HepG2 (cell line): ENCODE measurements around the gene SCYL1. TPM values are rescaled to one million over a fixed set of nuclear protein-coding genes. Genes with fewer than 3 reads are reported as not detected.

ENCODE experiments used
- EP300 ChIP-seq, 3 experiments: sonication (generic) in 1 of 3; formaldehyde crosslinking in 1 of 3; IDR thresholded peaks; 2 replicates each; pipeline versions ENCODE4 v1.5.1 to v1.6.1; 2011 to 2020; ENCODE audit warnings: low read depth in 2 of 3, low read length in 2 of 3, borderline replicate concordance in 1 of 3, improper control_type of control experiment in 1 of 3, mild to moderate bottlenecking in 1 of 3, missing genetic modification reagents in 1 of 3, moderate library complexity in 1 of 3
- GLI4 ChIP-seq: sonication (generic); formaldehyde crosslinking; IDR thresholded peaks from 2 replicates; pipeline ENCODE4 v1.5.1; 2020; ENCODE audit warnings: missing genetic modification reagents, mild to moderate bottlenecking, moderate library complexity, borderline replicate concordance
- MAF1 ChIP-seq: sonication (generic); formaldehyde crosslinking; IDR thresholded peaks from 2 replicates; pipeline ENCODE4 v1.5.0; 2020; ENCODE audit warnings: missing genetic modification reagents, borderline replicate concordance
- PATZ1 ChIP-seq: sonication (generic); formaldehyde crosslinking; IDR thresholded peaks from 2 replicates; pipeline ENCODE4 v1.4.0; 2020; ENCODE audit warnings: missing genetic modification reagents
- SPEN ChIP-seq: sonication (generic); formaldehyde crosslinking; IDR thresholded peaks from 2 replicates; pipeline ENCODE4 v1.5.1; 2020; ENCODE audit warnings: low read depth, mild to moderate bottlenecking, missing genetic modification reagents
- SUZ12 ChIP-seq: fragments of 150-350 bp; IDR thresholded peaks from 2 replicates; pipeline ENCODE4 v1.6.1; 2014; ENCODE audit warnings: low read depth, low read length
- TCF12 ChIP-seq, 2 experiments: fragments of 450-650 bp in 1 of 2; sonication (generic) in 1 of 2; formaldehyde crosslinking in 1 of 2; IDR thresholded peaks; 2 replicates each; pipeline versions ENCODE4 v1.6.1 to v1.8.0; 2017 to 2022; ENCODE audit warnings: antibody characterized with exemption in 1 of 2, mild to moderate bottlenecking in 1 of 2, missing genetic modification reagents in 1 of 2, moderate library complexity in 1 of 2
- ZNF230 ChIP-seq: sonication (generic); formaldehyde crosslinking; IDR thresholded peaks from 2 replicates; pipeline ENCODE4 v1.4.0; 2020; ENCODE audit warnings: mild to moderate bottlenecking, missing genetic modification reagents
- ZNF318 ChIP-seq: sonication (generic); formaldehyde crosslinking; IDR thresholded peaks from 2 replicates; pipeline ENCODE4 v1.4.0; 2020; ENCODE audit warnings: mild to moderate bottlenecking, missing genetic modification reagents
- ZNF496 ChIP-seq: sonication (generic); formaldehyde crosslinking; IDR thresholded peaks from 2 replicates; pipeline ENCODE4 v1.8.1; 2023; ENCODE audit warnings: mild to moderate bottlenecking, moderate library complexity, missing genetic modification reagents; ENCODE audit not compliant: insufficient replicate concordance
- ZNF670 ChIP-seq: sonication (generic); formaldehyde crosslinking; IDR thresholded peaks from 2 replicates; pipeline ENCODE4 v1.8.0; 2022; ENCODE audit warnings: mild to moderate bottlenecking, missing genetic modification reagents, borderline replicate concordance
- ZNF674 ChIP-seq: sonication (generic); formaldehyde crosslinking; IDR thresholded peaks from 2 replicates; pipeline ENCODE4 v1.5.0; 2020; ENCODE audit warnings: low read depth, mild to moderate bottlenecking, missing genetic modification reagents
- polyA plus RNA-seq, 8 experiments: library from polyadenylated mRNA; depleted of rRNA in 3 of 8; stranded (reverse) in 7 of 8; unstranded in 1 of 8; fragments of >200 nt; fragmentation: Illumina TruSeq in 4 of 8; extraction: Trizol in 4 of 8; gene quantifications; 2 replicates each; pipeline versions ENCODE4 v1.2.1 to v1.2.3, GENCODE V29; 2011 to 2016; ENCODE audit warnings: low read depth in 4 of 8, missing spikeins in 1 of 8, mixed read lengths in 1 of 8; ENCODE audit not compliant: insufficient read depth in 1 of 8
- total RNA-seq, 5 experiments: library from RNA; depleted of rRNA; stranded (reverse); fragments of >200 nt; fragmentation: Illumina TruSeq; extraction: Trizol; gene quantifications; 2 replicates each; pipeline ENCODE4 v1.2.3, GENCODE V29; 2016; ENCODE audit warnings: low read depth in 1 of 5
- TF ChIP-seq, protein P1 (sequence below): sonication (generic); formaldehyde crosslinking; IDR thresholded peaks from 2 replicates; pipeline ENCODE4 v1.5.0; 2020; ENCODE audit warnings: missing genetic modification reagents

SCYL1 gene
- total and polyA plus RNA-seq, 2 of the 13 experiments (the other 11 are each of a cell fraction or from before 2014, with no cell fraction given): 65.9 to 103 TPM

DNA sequence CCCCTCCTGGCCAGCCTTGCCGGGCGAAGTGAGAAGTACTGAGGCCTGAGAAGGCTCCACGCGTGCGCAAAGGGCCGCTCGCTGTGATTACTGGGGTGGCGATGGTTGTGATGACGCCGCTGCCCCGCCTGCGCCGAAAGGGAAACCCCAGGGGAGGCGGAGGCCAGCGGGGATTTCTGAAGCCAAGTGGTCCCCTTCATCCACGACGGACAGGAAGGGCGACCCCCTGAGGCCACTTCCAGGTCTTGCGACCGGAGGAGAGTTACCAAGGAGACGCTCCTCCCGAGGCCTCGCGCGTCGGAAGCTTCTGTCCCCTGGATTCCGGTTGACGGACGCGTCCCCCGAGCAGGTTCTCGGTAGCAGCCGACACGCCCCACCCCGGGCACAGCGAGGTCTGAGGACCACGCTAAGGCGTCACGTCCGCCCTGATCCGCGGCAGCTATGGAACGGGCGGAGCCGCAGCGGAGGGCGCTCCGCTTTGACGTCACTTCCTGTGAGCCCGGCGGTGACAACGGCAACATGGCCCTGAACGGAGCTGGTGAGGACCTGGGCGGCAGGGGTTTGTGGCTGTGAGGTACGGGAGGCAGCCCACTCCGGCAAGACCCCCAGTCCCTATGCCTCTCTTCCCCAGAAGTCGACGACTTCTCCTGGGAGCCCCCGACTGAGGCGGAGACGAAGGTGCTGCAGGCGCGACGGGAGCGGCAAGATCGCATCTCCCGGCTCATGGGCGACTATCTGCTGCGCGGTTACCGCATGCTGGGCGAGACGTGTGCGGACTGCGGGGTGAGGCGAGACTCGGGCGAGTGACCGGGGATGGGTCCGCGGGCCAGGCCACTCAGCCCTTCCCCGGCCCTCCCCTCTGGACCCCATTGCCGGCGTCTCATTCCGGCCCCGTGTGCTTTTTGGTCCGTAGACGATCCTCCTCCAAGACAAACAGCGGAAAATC, 45.4 kb downstream of the SCYL1 start, which contains the start of gene ZNRD2 (continued):
- TF ChIP-seq MAF1 (CRISPR knock-in tag) (0 out of 2 replicates have a peak, but pooled peaks have one; percentile 11), SUZ12 (no peak), ZNF496 (no peak), TCF12 (IDR thresholded peaks at IDR 0.05) (no peak), TCF12 (CRISPR knock-in tag; IDR thresholded peaks at IDR 0.05) (peak; percentile 50; the same call in 1 of the 2 replicates), ZNF230 (CRISPR knock-in tag) (peak; percentile 79; the same call in 1 of the 2 replicates), SPEN (CRISPR knock-in tag) (peak; percentile 92), EP300 (IDR thresholded peaks at IDR 0.05; ENCODE audit: low read depth in 2 of 2, low read length in 2 of 2) (no peak), EP300 (CRISPR knock-in tag; IDR thresholded peaks at IDR 0.05; ENCODE audit: borderline replicate concordance) (peak; percentile 43; the same call in 1 of the 2 replicates), ZNF674 (no peak), PATZ1 (CRISPR knock-in tag) (peak; percentile 72), GLI4 (CRISPR knock-in tag) (peak; percentile 78; the same call in 1 of the 2 replicates), ZNF670 (CRISPR knock-in tag) (no peak; the same call in 1 of the 2 replicates), ZNF318 (no peak; the same call in 1 of the 2 replicates)
- TF ChIP-seq, protein P1, sequence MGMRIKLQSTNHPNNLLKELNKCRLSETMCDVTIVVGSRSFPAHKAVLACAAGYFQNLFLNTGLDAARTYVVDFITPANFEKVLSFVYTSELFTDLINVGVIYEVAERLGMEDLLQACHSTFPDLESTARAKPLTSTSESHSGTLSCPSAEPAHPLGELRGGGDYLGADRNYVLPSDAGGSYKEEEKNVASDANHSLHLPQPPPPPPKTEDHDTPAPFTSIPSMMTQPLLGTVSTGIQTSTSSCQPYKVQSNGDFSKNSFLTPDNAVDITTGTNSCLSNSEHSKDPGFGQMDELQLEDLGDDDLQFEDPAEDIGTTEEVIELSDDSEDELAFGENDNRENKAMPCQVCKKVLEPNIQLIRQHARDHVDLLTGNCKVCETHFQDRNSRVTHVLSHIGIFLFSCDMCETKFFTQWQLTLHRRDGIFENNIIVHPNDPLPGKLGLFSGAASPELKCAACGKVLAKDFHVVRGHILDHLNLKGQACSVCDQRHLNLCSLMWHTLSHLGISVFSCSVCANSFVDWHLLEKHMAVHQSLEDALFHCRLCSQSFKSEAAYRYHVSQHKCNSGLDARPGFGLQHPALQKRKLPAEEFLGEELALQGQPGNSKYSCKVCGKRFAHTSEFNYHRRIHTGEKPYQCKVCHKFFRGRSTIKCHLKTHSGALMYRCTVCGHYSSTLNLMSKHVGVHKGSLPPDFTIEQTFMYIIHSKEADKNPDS (CRISPR knock-in tag): peak; percentile 29; the same call in 1 of the 2 replicates
